ENCODE measurements around the gene HS1BP3.

GRCh38 chr2:20615068-20615465, 35.8 kb downstream of the HS1BP3 start:
- TF ChIP-seq CTCF (IDR thresholded peaks at IDR 0.05 in 2 of 3, conservative IDR thresholded peaks at IDR 0.05 in 1 of 3; ENCODE audit: borderline replicate concordance in 1 of 3, insufficient read depth in 1 of 3, low read depth in 2 of 3, low read length in 2 of 3), result no peak
- TF ChIP-seq JUND (IDR thresholded peaks at IDR 0.05), result no peak
- TF ChIP-seq EZH2phosphoT487 (IDR thresholded peaks at IDR 0.05; ENCODE audit: borderline replicate concordance), result no peak
- TF ChIP-seq POLR2AphosphoS5 (IDR thresholded peaks at IDR 0.05; ENCODE audit: low read depth, low read length), result no peak
- TF ChIP-seq MAX (IDR thresholded peaks at IDR 0.05), result no peak
- TF ChIP-seq ZNF274 (IDR thresholded peaks at IDR 0.05; ENCODE audit: low read depth, low read length), result no peak
- no peak for TF ChIP-seq POLR2A (IDR thresholded peaks at IDR 0.05; ENCODE audit: borderline replicate concordance, extremely low read depth, insufficient read depth, insufficient read length)
- no peak for TF ChIP-seq SRF (IDR thresholded peaks at IDR 0.05; ENCODE audit: low read depth)

Measured in HCT116 (cell line).